RWPE2 (cell line): ENCODE measurements around the gene CREB3L2.

Experiments used
- ATAC-seq: fragments of 200-7000 bp; cut with Tn5 transposase; 3 replicates; pipeline ENCODE4 v1.9.1; 2021; ENCODE audit warnings: low read depth
- DNase-seq: peaks from one replicate; pipeline ENCODE4 v3.0.0-alpha.2; 2020; ENCODE audit warnings: low spot score
- H3K27ac ChIP-seq: fragments of 450-650 bp; 2 replicates; pipeline ENCODE4 v1.5.1; 2017; ENCODE audit warnings: mild to moderate bottlenecking; ENCODE audit not compliant: poor library complexity, severe bottlenecking
- H3K27me3 ChIP-seq: fragments of 250-450 bp; sonication (Bioruptor Pico); 2 replicates; pipeline ENCODE4 v1.5.1; 2021; ENCODE audit warnings: mild to moderate bottlenecking, moderate library complexity; ENCODE audit not compliant: insufficient read depth, poor library complexity, severe bottlenecking
- H3K36me3 ChIP-seq: fragments of 250-450 bp; sonication (Bioruptor Pico); 2 replicates; pipeline ENCODE4 v1.5.1; 2020; ENCODE audit warnings: low read depth, mild to moderate bottlenecking, moderate library complexity
- H3K4me1 ChIP-seq: fragments of 250-450 bp; sonication (Bioruptor Pico); 2 replicates; pipeline ENCODE4 v1.5.1; 2021; ENCODE audit warnings: mild to moderate bottlenecking, moderate library complexity; ENCODE audit not compliant: insufficient read depth, poor library complexity, severe bottlenecking
- H3K4me3 ChIP-seq: fragments of 250-450 bp; sonication (Bioruptor Pico); 2 replicates; pipeline ENCODE4 v1.5.1; 2021; ENCODE audit warnings: mild to moderate bottlenecking, moderate library complexity; ENCODE audit not compliant: severe bottlenecking
- H3K9me3 ChIP-seq: fragments of 250-450 bp; sonication (Bioruptor Pico); 2 replicates; pipeline ENCODE4 v1.5.1; 2021; ENCODE audit warnings: mild to moderate bottlenecking, moderate library complexity; ENCODE audit not compliant: severe bottlenecking
- CTCF ChIP-seq: fragments of 450-650 bp; IDR thresholded peaks from one replicate; pipeline ENCODE4 v1.5.1; 2017; ENCODE audit warnings: mild to moderate bottlenecking, moderate library complexity; ENCODE audit not compliant: poor library complexity, severe bottlenecking

Gene CREB3L2

DNA sequence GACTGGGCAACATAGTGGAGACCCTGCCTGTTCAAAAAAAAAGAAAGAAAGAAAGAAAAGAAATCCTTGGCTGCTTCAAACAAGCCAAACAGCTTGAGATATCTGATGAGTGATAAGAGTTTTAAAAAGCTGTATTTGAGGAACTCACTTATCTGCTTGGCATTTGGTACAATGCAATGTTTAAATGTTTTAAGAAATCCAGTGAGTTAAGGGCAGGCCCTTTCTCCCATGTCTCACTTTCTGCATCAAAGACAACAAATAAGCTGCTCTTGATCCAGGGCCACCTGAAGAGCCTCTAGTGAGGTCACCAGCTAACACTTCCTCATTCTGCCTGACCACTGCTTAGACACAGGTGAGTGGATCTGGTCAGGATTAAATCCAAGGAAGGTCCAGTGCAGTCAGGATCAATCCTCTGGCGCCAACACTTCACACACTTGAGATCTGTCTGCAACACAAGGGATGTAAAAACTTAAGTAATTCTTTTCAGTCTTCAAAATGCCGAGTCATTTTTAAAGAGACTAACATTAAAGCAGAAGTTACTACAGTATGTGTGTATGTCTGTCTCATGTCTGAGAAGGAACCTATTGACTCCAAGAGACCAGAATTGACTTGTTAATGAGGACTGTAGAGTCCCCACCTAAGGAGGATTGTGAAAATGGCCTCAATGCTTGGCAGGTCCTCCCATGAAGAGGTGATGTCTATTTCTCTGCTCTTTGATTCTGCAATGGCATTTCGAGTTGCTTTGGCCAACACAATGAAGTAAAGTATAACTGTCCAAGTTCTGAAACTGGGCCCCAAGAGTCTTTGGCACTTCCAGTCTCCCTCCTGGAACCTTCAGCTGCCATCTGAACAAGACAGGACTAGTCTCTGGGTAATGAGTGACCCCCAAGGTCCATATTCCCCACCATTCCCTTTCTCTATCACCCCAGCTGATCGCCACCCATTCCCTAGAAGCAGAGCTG lies 43.1 kb downstream of the CREB3L2 start:
- Histone ChIP-seq H3K36me3 (peaks cover 11% of the 10 kb centered on the region; the same call in 1 of the 2 replicates), H3K4me3 (no peak overlapping the region), H3K9me3 (no peaks in the 10 kb centered on the region), H3K4me1 (peaks cover 16% of the 10 kb centered on the region), H3K27ac (no peak overlapping the region), H3K27me3 (no peaks in the 10 kb centered on the region)
- DNase-seq: no peak
- no peak for ATAC-seq
- no peak for TF ChIP-seq CTCF

GRCh38 chr7:137957887-137958286 lies 44.0 kb downstream of the CREB3L2 start:
- DNase-seq (no peak), ATAC-seq (no peak)
- Histone ChIP-seq H3K36me3 (peaks cover 7% of the 10 kb centered on the region; the same call in 1 of the 2 replicates), H3K4me1 (peaks cover 25% of the 10 kb centered on the region), H3K27ac (no peak overlapping the region), H3K4me3 (no peak overlapping the region), H3K9me3 (no peaks in the 10 kb centered on the region), H3K27me3 (no peaks in the 10 kb centered on the region)
- TF ChIP-seq CTCF: no peak

DNA sequence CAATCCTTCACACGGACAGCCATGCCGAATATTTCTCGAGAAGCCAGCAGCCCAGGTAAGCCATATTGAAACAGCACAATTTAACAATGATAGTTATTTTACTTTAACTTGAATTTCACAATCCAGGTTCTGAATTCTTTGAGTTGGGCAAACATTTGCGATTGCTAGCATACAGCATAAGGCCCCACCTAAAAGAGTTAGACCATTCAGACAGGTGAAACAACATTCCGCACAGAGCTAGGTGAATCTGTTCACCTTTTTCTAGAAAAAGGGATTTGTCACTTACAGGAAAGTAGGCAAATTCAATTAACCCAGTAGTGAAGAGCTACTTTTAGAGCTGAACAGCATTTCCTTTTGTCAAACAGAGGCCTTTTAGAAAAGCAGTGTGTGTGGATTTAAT lies 45.3 kb downstream of the CREB3L2 start:
- H3K36me3 ChIP-seq: peaks cover 7% of the 10 kb centered on the region; the same call in 1 of the 2 replicates
- H3K27ac ChIP-seq: no peak overlapping the region
- H3K4me1 ChIP-seq: peaks cover 29% of the 10 kb centered on the region
- no peaks in the 10 kb centered on the region for H3K27me3 ChIP-seq
- no peaks in the 10 kb centered on the region for H3K9me3 ChIP-seq
- DNase-seq (no peak), ATAC-seq (no peak)
- H3K4me3 ChIP-seq: no peak overlapping the region
- no peak for TF ChIP-seq CTCF

GRCh38 chr7:137956183-137956582 lies 45.7 kb downstream of the CREB3L2 start:
- ATAC-seq (no peak), DNase-seq (no peak)
- no peaks in the 10 kb centered on the region for H3K9me3 ChIP-seq
- no peaks in the 10 kb centered on the region for H3K27me3 ChIP-seq
- H3K4me3 ChIP-seq: no peak overlapping the region
- H3K27ac ChIP-seq: no peak overlapping the region
- peaks cover 7% of the 10 kb centered on the region; the same call in 1 of the 2 replicates for H3K36me3 ChIP-seq
- no peak for TF ChIP-seq CTCF
- peaks cover 27% of the 10 kb centered on the region for H3K4me1 ChIP-seq

DNA sequence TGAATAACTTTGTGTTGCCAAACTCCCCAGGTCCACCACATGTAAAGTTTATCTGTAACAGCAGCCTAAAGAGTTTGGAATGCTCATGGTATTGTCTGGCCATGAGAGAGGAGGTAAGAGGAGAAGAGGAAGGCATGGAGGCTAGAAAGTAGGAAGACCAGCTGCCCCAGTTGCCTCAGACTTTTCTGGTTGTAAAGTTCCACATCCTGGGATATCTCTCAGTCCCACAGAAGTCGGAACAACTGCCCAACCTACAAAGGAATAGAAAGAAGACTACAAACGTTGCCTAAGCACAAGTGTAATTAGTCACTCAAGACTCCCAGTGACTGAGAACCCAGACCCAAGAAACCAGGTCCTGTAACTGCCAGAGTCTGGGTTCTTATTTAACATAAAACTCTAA lies 47.3 kb downstream of the CREB3L2 start:
- ATAC-seq: 0 out of 3 replicates have a peak, but pooled peaks have one; percentile 6
- Histone ChIP-seq H3K27ac (peak overlapping the region; percentile 27), H3K9me3 (no peaks in the 10 kb centered on the region), H3K36me3 (peaks cover 3% of the 10 kb centered on the region; the same call in 1 of the 2 replicates), H3K4me3 (no peak overlapping the region), H3K4me1 (peaks cover 24% of the 10 kb centered on the region), H3K27me3 (no peaks in the 10 kb centered on the region)
- DNase-seq: no peak
- no peak for TF ChIP-seq CTCF
